Peyer's patch (tissue), 4 donors: ENCODE results near the gene DPH2. TPM values are rescaled to one million over a fixed set of nuclear protein-coding genes. Genes with fewer than 3 reads are reported as not detected.
A peak's percentile ranks its signal among the peaks of the same experiment; 100 is the strongest.

Source experiments
- DNase-seq, 3 donors: peaks; one replicate each; pipeline ENCODE4 v3.0.0-alpha.2; 2017 to 2019
- H3K27ac ChIP-seq, 4 donors: fragments of 200-600 bp; sonication (generic); one replicate each; pipeline ENCODE4 v1.5.1; 2016 to 2019
- H3K27me3 ChIP-seq, 2 donors: fragments of 200-600 bp; sonication (generic); one replicate each; pipeline ENCODE4 v1.5.1; 2019
- H3K36me3 ChIP-seq, 3 donors: fragments of 200-600 bp; sonication (generic); one replicate each; pipeline ENCODE4 v1.5.1; 2016 to 2019
- H3K4me1 ChIP-seq, 4 donors: fragments of 200-600 bp; sonication (generic); one replicate each; pipeline ENCODE4 v1.5.1; 2016 to 2019
- H3K4me3 ChIP-seq, 4 donors: fragments of 200-600 bp; sonication (generic); 1 replicate in 3 of 4; 2 replicates in 1 of 4; pipeline ENCODE4 v1.5.1; 2016 to 2019; ENCODE audit warnings: mild to moderate bottlenecking in 1 of 4
- H3K9me3 ChIP-seq, 4 donors: fragments of 200-600 bp; sonication (generic); one replicate each; pipeline ENCODE4 v1.5.1; 2016 to 2019; ENCODE audit warnings: mild to moderate bottlenecking in 1 of 4
- POLR2A ChIP-seq, 2 donors: fragments of 450-650 bp; IDR thresholded peaks; one replicate each; pipeline ENCODE4 v1.5.1; 2017; ENCODE audit warnings: antibody characterized with exemption in 2 of 2, mild to moderate bottlenecking in 2 of 2, moderate library complexity in 2 of 2
- total RNA-seq, 4 donors: library from RNA; depleted of rRNA; stranded (reverse); fragments of >200 nt; gene quantifications; one replicate each; pipeline ENCODE4 v1.1.0, GENCODE V29; 2016
- TF ChIP-seq, protein P1 (sequence below), 6 experiments: fragments of 450-650 bp in 4 of 6; fragments of 200-600 bp in 2 of 6; sonication (generic) in 1 of 6; IDR thresholded peaks; one replicate each; pipeline ENCODE4 v1.5.1; 2017 to 2019; ENCODE audit warnings: antibody characterized with exemption in 6 of 6, mild to moderate bottlenecking in 3 of 6, moderate library complexity in 1 of 6

DPH2 gene
- total RNA-seq, 4 donors from 2014 or later = 16.6 to 106 (median 38.6) TPM

DNA sequence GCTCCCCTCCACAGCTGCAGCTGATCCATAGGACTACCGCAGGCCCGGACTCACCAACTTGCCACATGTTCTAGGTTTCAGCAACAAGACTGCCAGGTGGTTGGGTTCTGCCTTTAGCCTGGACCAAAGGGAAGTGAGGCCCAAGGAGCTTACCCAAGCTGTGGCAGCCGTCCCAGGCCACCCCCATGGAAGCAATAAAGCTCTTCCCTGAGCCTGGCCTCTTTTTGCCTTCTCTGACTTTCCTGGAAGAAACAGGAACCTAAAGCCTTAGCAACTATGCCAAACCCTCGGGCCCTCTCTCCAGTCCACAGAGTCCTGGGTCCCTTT, 38.9 kb upstream of the DPH2 start:
- H3K36me3 ChIP-seq = no peaks in the 10 kb centered on the region
- peaks cover 3 to 21% (median 10%) of the 10 kb centered on the region in 4 donors for H3K4me1 ChIP-seq
- H3K27ac ChIP-seq = no peak overlapping the region
- H3K4me3 ChIP-seq = no peak overlapping the region
- TF ChIP-seq POLR2A (IDR thresholded peaks at IDR 0.05) = no peak
- TF ChIP-seq, protein P1, sequence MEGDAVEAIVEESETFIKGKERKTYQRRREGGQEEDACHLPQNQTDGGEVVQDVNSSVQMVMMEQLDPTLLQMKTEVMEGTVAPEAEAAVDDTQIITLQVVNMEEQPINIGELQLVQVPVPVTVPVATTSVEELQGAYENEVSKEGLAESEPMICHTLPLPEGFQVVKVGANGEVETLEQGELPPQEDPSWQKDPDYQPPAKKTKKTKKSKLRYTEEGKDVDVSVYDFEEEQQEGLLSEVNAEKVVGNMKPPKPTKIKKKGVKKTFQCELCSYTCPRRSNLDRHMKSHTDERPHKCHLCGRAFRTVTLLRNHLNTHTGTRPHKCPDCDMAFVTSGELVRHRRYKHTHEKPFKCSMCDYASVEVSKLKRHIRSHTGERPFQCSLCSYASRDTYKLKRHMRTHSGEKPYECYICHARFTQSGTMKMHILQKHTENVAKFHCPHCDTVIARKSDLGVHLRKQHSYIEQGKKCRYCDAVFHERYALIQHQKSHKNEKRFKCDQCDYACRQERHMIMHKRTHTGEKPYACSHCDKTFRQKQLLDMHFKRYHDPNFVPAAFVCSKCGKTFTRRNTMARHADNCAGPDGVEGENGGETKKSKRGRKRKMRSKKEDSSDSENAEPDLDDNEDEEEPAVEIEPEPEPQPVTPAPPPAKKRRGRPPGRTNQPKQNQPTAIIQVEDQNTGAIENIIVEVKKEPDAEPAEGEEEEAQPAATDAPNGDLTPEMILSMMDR (IDR thresholded peaks at IDR 0.05) = no peak
- no peak for DNase-seq
- H3K27me3 ChIP-seq = no peaks in the 10 kb centered on the region
- no peaks in the 10 kb centered on the region for H3K9me3 ChIP-seq

DNA sequence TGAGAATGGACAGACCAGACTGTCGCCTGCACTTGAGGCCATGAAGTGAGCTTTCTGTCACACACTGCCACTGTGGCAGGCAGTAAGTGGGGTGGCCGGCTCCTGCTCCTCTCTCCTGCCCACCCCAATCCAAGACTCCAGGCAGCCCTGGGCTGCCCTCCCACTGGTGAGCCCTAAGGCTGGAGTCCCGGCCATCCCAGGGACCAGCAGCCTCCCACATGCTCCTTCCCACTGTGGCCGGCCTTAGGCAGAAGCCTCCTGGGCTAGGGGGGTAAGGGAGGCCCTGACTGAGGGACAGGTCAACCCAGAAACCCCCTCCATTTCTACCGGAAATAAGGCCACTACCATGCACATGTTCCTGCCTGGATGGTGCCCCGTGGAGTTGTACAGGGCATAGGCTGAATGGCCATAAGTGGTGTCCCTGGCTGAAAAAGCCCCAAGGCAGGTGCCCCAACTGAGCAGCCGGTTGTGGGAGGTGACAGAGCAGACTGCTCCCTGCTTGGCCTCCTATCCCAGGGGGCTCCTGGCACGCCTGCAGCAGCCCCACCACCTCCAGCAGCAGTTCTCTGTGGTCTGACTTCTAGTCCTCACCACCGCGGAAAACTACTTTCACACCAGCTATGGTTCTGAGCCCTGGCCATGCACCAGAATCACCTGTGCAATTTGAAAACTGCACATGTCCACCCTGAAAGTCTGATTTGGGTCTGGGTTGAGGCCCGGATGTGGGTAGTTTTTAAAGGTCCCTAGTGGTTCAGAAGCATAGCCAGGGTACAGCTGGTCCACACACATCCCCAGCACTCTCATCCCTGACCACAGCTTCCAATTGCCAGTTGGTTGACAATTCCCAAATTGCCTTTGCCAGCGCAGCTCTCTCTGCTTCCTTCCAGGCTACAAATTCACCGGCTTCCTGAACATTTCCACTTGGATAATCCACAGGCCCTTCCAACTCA, 37.8 kb upstream of the DPH2 start:
- Histone ChIP-seq H3K4me3 (no peak overlapping the region), H3K27me3 (no peaks in the 10 kb centered on the region), H3K9me3 (no peaks in the 10 kb centered on the region), H3K36me3 (no peaks in the 10 kb centered on the region), H3K27ac (no peak overlapping the region), H3K4me1 (peaks cover 3 to 30% (median 12%) of the 10 kb centered on the region in 4 donors)
- DNase-seq = no peak
- no peak for TF ChIP-seq POLR2A (IDR thresholded peaks at IDR 0.05)
- TF ChIP-seq, protein P1 (IDR thresholded peaks at IDR 0.05) = no peak

DNA sequence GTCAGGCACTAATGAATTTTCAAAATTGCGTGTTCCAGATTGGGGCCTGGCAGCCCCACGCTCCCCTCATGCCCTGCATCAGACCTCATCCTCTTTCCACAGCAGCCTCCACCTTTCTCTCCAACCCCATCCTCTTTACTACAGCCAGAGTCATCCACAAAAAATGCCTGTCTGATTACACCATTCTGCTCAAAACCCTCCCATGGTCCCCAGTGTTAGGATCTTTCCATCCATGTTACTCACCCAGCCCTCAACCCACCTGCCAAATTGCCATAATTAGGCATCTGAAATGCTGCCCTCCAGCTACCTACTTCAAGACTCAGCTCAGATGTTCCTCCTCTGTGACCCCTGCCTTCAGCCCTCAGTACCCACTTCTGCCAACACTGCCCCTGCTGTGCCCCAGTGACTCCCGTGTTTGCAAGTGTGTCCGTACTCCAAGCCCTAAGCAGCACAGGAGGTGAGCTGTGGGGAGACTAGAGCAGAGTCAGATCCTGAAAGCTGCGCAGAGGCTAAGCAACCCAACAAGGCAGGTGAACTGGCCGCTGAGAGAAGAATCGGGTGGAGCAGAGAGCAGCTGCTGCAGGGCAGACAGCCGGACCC, 36.9 kb upstream of the DPH2 start:
- DNase-seq = no peak
- Histone ChIP-seq H3K36me3 (no peaks in the 10 kb centered on the region), H3K27ac (no peak overlapping the region), H3K9me3 (no peaks in the 10 kb centered on the region), H3K4me1 (peaks cover 3 to 31% (median 12%) of the 10 kb centered on the region in 4 donors), H3K27me3 (no peaks in the 10 kb centered on the region), H3K4me3 (peak overlapping the region in 3 of 4 donors; percentile 20 to 44 (median 35))
- no peak for TF ChIP-seq POLR2A (IDR thresholded peaks at IDR 0.05)
- TF ChIP-seq, protein P1 (IDR thresholded peaks at IDR 0.05) = no peak

DNA sequence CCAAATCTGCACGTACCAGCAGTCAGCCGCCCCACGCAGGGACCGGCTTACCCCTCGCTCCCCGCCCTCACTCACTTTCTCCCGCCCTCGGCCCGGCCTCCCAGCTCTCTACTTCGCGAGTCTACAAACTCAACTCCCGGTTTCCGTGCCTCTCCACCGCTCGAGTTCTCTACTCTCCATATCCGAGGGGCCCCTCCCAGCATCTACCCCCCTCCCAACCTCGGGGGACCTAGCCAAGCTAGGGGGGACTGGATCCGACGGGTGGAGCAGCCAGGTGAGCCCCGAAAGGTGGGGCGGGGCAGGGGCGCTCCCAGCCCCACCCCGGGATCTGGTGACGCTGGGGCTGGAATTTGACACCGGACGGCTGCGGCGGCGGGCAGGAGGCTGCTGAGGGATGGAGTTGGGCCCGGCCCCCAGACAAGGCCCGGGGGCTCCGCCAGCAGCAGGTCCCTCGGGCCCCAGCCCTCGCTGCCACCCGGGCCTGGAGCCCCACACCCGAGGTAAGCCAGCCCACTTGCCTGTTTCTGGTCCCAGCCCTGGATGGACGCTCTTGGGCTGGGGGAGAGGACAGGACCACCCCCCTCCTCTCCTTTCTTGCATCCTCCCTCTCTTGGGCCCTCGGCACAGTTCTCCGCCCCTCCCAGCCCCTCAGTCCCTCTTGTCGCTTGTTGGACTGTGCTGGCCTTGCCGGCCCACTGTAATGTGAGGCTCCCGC, 36.3 kb upstream of the DPH2 start, which contains the start of gene ARTN:
ARTN (plus strand) TSS at position 416 of the 715 bp plus-strand sequence. CDS start 1,856 bp downstream, outside the sequence.
- no peaks in the 10 kb centered on the region for H3K27me3 ChIP-seq
- H3K27ac ChIP-seq = no peak within 1 kb of the TSS
- peaks cover 3 to 31% (median 12%) of the 10 kb centered on the region in 4 donors for H3K4me1 ChIP-seq
- no peaks in the 10 kb centered on the region for H3K9me3 ChIP-seq
- H3K4me3 ChIP-seq = peak within 1 kb of the TSS in 3 of 4 donors; percentile 20 to 44 (median 35)
- no peaks in the 10 kb centered on the region for H3K36me3 ChIP-seq
- peak in 1 of 3 donors; percentile 65 for DNase-seq
- TF ChIP-seq, protein P1 (IDR thresholded peaks at IDR 0.05) = no peak
- no peak for TF ChIP-seq POLR2A (IDR thresholded peaks at IDR 0.05)
